Inferior parietal cortex (tissue), 1 donor: ENCODE measurements around the gene KIF18B.

ENCODE experiments used
- DNase-seq: peaks from one replicate; pipeline ENCODE4 v3.0.0-alpha.2; 2016; ENCODE audit errors: extremely low spot score

KIF18B gene

GRCh38 chr17:44947461-44948314 is at the start of gene KIF18B:
Gene KIF18B (minus strand): TSS chr17:44947773. CDS start chr17:44936344, 11,429 bp downstream.
- DNase-seq = peak; percentile 90

- DNase-seq = no peak
Observed at GRCh38 chr17:44996304-44996703, 48.7 kb upstream of the KIF18B start.

GRCh38 chr17:44995436-44996001 is 47.9 kb upstream of the KIF18B start:
- DNase-seq = no peak

- DNase-seq = no peak
Observed at GRCh38 chr17:44992242-44992939, 44.8 kb upstream of the KIF18B start.

- no peak for DNase-seq
Observed at GRCh38 chr17:44990994-44991393, 43.4 kb upstream of the KIF18B start.

- no peak for DNase-seq
Observed at GRCh38 chr17:44989552-44990138, 42.1 kb upstream of the KIF18B start.

- no peak for DNase-seq
Observed at GRCh38 chr17:44988044-44988942, 40.7 kb upstream of the KIF18B start.

GRCh38 chr17:44983563-44983962 is 36.0 kb upstream of the KIF18B start:
- no peak for DNase-seq

GRCh38 chr17:44982113-44982702 is 34.6 kb upstream of the KIF18B start:
- no peak for DNase-seq

GRCh38 chr17:44981221-44981968 is 33.8 kb upstream of the KIF18B start:
- no peak for DNase-seq

- no peak for DNase-seq
Observed at GRCh38 chr17:44979426-44979995, 31.9 kb upstream of the KIF18B start.

GRCh38 chr17:44978807-44979206 is 31.2 kb upstream of the KIF18B start:
- no peak for DNase-seq

- DNase-seq = no peak
Observed at GRCh38 chr17:44977814-44978550, 30.4 kb upstream of the KIF18B start.

- DNase-seq = no peak
Observed at GRCh38 chr17:44977065-44977464, 29.5 kb upstream of the KIF18B start.

GRCh38 chr17:44976206-44976605 is 28.6 kb upstream of the KIF18B start:
- DNase-seq = no peak

GRCh38 chr17:44972953-44973352 is 25.4 kb upstream of the KIF18B start:
- no peak for DNase-seq

GRCh38 chr17:44971776-44972483 is 24.4 kb upstream of the KIF18B start:
- DNase-seq = no peak

- DNase-seq = peak; percentile 44
Observed at GRCh38 chr17:44970136-44970741, 22.7 kb upstream of the KIF18B start.
